Osteoblast (primary cell): ENCODE data around the gene SH2D4B. TPM values are rescaled to one million over a fixed set of nuclear protein-coding genes. Genes with fewer than 3 reads are reported as not detected.

ENCODE experiments used
- DNase-seq: peaks from one replicate; pipeline ENCODE4 v3.0.0; 2011; ENCODE audit warnings: low spot score, mixed read lengths; ENCODE audit not compliant: insufficient read length; ENCODE audit errors: missing footprints
- H2AFZ ChIP-seq: 2 replicates; pipeline ENCODE4 v1.6.0; 2011; ENCODE audit warnings: mild to moderate bottlenecking, low read length
- H3K27ac ChIP-seq: 2 replicates; pipeline ENCODE4 v1.5.1; 2011; ENCODE audit warnings: mild to moderate bottlenecking, low read depth, low read length, moderate library complexity
- H3K27me3 ChIP-seq: 2 replicates; pipeline ENCODE4 v1.6.0; 2012; ENCODE audit warnings: mild to moderate bottlenecking, control low read depth, inconsistent platforms, low read length, moderate library complexity; ENCODE audit not compliant: insufficient read depth
- H3K36me3 ChIP-seq: 2 replicates; pipeline ENCODE4 v1.5.1; 2011; ENCODE audit warnings: mild to moderate bottlenecking, low read length, control low read depth, moderate library complexity; ENCODE audit not compliant: insufficient read depth
- H3K4me1 ChIP-seq: 2 replicates; pipeline ENCODE4 v1.5.1; 2011; ENCODE audit warnings: mild to moderate bottlenecking, low read length, control low read depth, moderate library complexity; ENCODE audit not compliant: insufficient read depth
- H3K4me2 ChIP-seq: 2 replicates; pipeline ENCODE4 v1.6.0; 2011; ENCODE audit warnings: mild to moderate bottlenecking, low read length; ENCODE audit not compliant: insufficient read depth
- H3K4me3 ChIP-seq: fragments of 200-600 bp; sonication (generic); 3 replicates; pipeline ENCODE4 v1.5.1; 2012; ENCODE audit warnings: mild to moderate bottlenecking, low read length, inconsistent platforms; ENCODE audit not compliant: insufficient read depth
- H3K79me2 ChIP-seq: 2 replicates; pipeline ENCODE4 v1.6.0; 2012; ENCODE audit warnings: mild to moderate bottlenecking, low read length, control low read depth, inconsistent platforms; ENCODE audit not compliant: insufficient read depth
- H3K9me3 ChIP-seq: 2 replicates; pipeline ENCODE4 v1.5.1; 2011; ENCODE audit warnings: low read depth, low read length, control low read depth
- H4K20me1 ChIP-seq: 2 replicates; pipeline ENCODE4 v1.6.0; 2012; ENCODE audit warnings: mild to moderate bottlenecking, low read length, control low read depth; ENCODE audit not compliant: insufficient read depth
- CTCF ChIP-seq: IDR thresholded peaks from 2 replicates; pipeline ENCODE4 v1.5.1; 2011; ENCODE audit warnings: mild to moderate bottlenecking, low read depth, low read length, moderate library complexity; ENCODE audit errors: extremely low read depth
- total RNA-seq: library from RNA; depleted of rRNA; stranded (reverse); fragments of >200 nt; gene quantifications from 2 replicates; pipeline ENCODE4 v1.2.3, GENCODE V29; 2012

SH2D4B gene
- under 0.01 TPM in 1 of 2 replicates, not detected in the other for total RNA-seq

- Histone ChIP-seq H3K36me3 (no peaks in the 10 kb centered on the region), H3K79me2 (no peaks in the 10 kb centered on the region), H3K9me3 (no peaks in the 10 kb centered on the region), H3K4me2 (no peak within 1 kb of the TSS), H3K27ac (no peak within 1 kb of the TSS), H2AFZ (no peak within 1 kb of the TSS), H3K27me3 (no peaks in the 10 kb centered on the region), H4K20me1 (no peaks in the 10 kb centered on the region), H3K4me1 (no peaks in the 10 kb centered on the region), H3K4me3 (no peak within 1 kb of the TSS)
- peak; percentile 54 for DNase-seq
- TF ChIP-seq CTCF = no peak
These were observed at the start of gene SH2D4B for GRCh38 chr10:80537736-80538480. Gene SH2D4B (plus strand): TSS chr10:80537902. CDS start chr10:80538332, 430 bp downstream.

- no peak overlapping the region for H2AFZ ChIP-seq
- peaks cover 13% of the 10 kb centered on the region for H3K4me1 ChIP-seq
- no peaks in the 10 kb centered on the region for H3K9me3 ChIP-seq
- H3K4me3 ChIP-seq = no peak overlapping the region
- peak; percentile 35 for DNase-seq
- no peak for TF ChIP-seq CTCF
- H3K27me3 ChIP-seq = no peaks in the 10 kb centered on the region
- no peak overlapping the region for H3K4me2 ChIP-seq
- peaks cover 73% of the 10 kb centered on the region for H3K79me2 ChIP-seq
- H4K20me1 ChIP-seq = peaks cover 28% of the 10 kb centered on the region
- no peaks in the 10 kb centered on the region for H3K36me3 ChIP-seq
- H3K27ac ChIP-seq = no peak overlapping the region
These were observed 49.1 kb upstream of the SH2D4B start for GRCh38 chr10:80488539-80489066.

- no peak for TF ChIP-seq CTCF
- Histone ChIP-seq H3K4me3 (no peak overlapping the region), H3K27me3 (no peaks in the 10 kb centered on the region), H3K27ac (no peak overlapping the region), H3K36me3 (no peaks in the 10 kb centered on the region), H3K9me3 (no peaks in the 10 kb centered on the region), H2AFZ (no peak overlapping the region), H3K79me2 (peaks cover 69% of the 10 kb centered on the region), H3K4me1 (peaks cover 19% of the 10 kb centered on the region), H3K4me2 (no peak overlapping the region), H4K20me1 (peaks cover 28% of the 10 kb centered on the region)
- peak; percentile 37 for DNase-seq
These were observed 48.2 kb upstream of the SH2D4B start for GRCh38 chr10:80489371-80490112.
